GM21360 (cell line): ENCODE results near the gene VNN1.
"Not testable (repeated sequence)": the region's sequence is repeated elsewhere in the genome, so short reads cannot be mapped to it uniquely, and the experiment has no call there.

Experiments used
- ATAC-seq: cut with Tn5 transposase; IDR thresholded peaks from one replicate; pipeline ENCODE4 v1.9.1; 2021; ENCODE audit warnings: mild to moderate bottlenecking, moderate library complexity; ENCODE audit not compliant: unreplicated experiment

Gene VNN1

GRCh38 chr6:132675002-132675401, 38.9 kb downstream of the VNN1 start:
- ATAC-seq = no peak

GRCh38 chr6:132673376-132674094, 40.3 kb downstream of the VNN1 start:
- ATAC-seq = no peak

DNA sequence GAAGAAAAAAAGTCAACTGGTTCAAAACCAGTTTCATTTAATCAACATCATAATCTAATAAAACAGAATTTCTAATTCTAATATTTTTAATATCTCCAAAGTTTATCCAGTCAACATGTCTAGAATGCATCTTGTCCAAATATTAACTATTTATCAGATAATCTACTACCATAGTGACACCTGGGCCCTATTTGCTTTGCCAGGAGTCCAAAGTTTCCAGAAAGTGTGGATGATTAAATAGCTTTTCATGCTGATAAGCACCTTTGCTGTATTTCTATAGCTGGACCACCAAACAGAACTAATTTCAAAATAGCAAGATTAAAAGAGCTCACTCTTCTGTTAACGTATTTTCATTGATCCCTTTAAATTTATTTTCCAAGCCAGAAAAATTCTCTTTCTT, 42.6 kb downstream of the VNN1 start:
- no peak for ATAC-seq

DNA sequence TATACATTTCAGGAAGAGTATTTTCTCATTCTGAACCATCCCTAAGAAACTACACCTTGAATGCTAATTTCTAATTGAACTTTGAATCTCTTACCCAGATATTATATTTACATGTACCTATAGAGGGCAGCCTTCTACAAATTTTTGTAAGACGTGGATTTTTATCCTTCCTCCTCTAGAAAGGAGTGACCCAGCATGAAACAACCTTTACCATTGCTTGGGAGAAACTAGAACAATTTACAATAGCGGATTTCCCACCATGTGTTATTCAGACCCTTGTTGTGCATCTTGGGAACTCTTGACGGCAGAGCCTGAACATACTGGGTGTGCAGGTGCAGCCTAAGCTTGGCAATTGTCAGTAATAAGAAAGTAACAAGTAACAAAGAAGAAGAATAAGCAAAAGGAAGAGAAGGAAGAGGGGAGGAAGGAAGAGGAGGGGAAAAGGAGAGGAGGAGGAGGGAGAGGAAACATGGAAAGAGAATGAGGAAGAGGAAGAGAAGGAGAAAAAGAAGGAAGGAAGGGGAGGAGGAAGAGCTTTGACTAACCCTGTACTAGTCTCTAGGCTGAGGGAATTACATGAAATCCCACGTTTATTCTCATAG, 44.1 kb downstream of the VNN1 start:
- ATAC-seq = no peak

GRCh38 chr6:132666118-132666517, 47.7 kb downstream of the VNN1 start:
- ATAC-seq = no peak

DNA sequence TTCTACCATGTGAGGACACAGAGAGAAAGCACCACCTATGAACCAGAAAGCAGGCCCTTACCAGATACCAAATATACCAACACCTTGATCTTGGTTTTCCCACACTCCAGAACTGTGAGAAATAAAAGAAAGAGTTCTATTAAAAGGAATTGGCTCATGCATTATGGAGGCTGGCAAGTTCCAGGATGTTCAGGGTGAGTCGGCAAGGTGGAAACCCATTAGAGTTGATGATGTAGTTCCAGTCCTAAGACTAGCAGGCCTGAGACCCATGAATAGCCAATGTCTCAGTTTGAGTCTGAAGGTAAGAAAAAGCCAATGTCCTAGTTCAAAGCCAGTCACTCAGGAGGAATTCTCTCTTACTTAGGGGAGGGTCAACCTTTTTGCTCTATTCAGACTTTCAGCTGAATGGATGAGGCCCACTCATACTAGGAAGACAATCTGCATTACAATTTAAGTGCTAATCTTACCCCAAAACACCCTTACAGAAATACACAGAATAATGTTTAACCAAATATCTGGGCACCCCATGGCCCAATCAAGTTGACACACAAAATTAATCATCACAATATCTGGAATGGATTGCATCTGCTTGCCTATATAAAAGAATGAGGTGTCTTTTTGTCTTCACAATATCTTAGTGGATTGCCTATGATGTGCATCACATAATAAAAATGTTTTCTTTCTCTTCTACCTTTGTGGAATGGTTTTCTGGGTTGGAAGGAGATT, 49.4 kb downstream of the VNN1 start:
- ATAC-seq = no peak

GRCh38 chr6:132663661-132664060, 50.2 kb downstream of the VNN1 start:
- no peak for ATAC-seq

- ATAC-seq = no peak
These were observed 51.9 kb downstream of the VNN1 start for GRCh38 chr6:132661906-132662305.

DNA sequence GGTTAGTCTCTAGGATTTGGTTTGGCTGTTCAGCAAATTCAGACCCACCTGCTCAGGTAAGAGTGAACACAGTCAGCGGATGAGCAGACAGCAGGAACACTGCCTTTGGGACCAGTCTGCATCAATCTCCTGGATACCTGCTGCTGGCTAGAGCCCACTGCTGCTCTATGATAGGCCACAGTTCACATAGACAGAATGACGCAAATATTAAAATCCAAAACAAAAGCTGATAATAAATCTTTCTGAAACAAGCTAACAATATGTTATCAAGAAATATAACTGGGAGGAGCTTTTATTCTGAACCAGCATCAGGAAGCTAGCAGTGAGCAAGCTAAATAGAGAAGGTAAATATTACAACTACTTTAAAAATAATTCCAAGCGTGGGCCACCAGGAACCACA, 54.8 kb downstream of the VNN1 start, which contains the start of gene TAAR1:
Gene TAAR1, minus strand, starts transcription at position 101 of the 400 bp plus-strand sequence. CDS start 13,179 bp downstream, outside the sequence.
- ATAC-seq = no peak

- ATAC-seq = no peak
These were observed 62.8 kb downstream of the VNN1 start for GRCh38 chr6:132651062-132651461.

DNA sequence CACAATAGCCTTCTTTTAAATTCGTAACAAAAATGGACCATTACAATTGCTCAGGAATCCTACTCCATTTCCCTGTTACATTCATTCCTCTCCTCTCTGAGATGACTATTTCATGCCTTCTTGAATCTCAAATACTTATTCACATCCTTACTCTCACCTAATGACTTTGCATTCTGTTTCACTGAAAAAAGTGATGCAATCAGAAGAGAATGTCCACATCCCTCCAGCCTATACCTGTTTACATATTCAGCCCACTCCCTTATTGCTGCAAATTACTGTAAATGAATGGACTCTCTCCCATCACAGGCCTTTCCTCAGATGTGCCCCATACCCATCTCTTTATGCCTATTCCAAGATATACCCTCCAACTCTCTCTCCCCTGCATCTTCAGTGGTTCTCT, 63.4 kb downstream of the VNN1 start:
- no peak for ATAC-seq

- ATAC-seq = no peak
These were observed 65.0 kb downstream of the VNN1 start for GRCh38 chr6:132648828-132649227.

- peak; percentile 90 for ATAC-seq
These were observed 65.5 kb downstream of the VNN1 start for GRCh38 chr6:132648356-132648755.

DNA sequence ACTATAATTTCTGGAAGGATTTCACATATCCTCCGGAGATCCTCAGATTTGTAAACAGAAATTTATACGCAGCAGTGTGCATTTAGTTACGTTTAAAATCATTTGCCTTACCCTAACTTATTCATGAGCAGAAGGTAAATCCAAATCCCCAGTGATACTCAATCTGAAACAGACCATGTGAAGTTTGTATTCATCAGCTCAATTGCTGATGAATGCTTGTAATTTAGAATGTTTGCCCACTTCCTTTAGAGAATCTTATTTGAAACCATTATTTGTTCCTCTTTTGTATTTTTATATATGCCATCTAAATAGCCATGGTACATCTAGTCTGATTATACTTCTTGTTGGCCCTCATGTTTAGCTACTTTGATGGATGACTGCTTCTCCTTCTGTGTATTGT, 70.3 kb downstream of the VNN1 start:
- ATAC-seq = no peak

- not testable (repeated sequence) for ATAC-seq
These were observed 76.7 kb downstream of the VNN1 start for GRCh38 chr6:132637135-132637534.

DNA sequence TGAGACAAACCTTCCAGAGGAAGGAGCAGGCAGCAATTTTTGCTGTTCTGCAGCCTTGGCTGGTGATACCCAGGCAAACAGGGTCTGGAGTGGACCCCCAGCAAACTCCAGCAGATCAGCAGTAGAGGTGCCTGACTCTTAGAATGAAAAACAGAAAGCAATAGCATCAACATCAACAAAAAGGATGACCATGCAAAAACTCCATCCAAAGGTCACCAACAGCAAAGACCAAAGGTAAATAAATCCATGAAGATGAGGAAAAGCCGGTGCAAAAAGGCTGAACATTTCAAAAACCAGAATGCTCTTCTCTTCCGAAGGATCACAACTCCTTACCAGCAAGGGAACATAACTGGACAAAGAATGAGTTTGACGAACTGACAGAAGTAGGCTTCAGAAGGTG, 77.9 kb downstream of the VNN1 start:
- ATAC-seq = not testable (repeated sequence)

DNA sequence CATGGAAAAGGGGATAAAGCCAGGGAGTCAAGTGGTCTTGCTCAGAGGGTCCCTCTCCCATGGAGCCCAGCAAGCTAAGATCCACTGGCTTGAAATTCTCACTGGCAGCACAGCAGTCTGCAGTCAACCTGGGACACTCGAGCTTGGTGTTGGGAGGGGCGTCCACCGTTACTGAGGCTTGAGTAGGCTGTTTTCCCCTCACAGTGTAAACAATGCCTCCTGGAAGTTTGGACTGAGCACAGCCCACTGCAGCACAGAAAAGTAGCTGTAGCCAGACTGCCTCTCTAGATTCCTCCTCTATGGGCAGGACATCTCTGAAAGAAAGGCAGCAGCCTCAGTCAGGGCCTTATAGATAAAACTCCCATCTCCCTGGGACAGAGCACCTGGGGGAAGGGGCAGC, 78.6 kb downstream of the VNN1 start:
- ATAC-seq = not testable (repeated sequence)

DNA sequence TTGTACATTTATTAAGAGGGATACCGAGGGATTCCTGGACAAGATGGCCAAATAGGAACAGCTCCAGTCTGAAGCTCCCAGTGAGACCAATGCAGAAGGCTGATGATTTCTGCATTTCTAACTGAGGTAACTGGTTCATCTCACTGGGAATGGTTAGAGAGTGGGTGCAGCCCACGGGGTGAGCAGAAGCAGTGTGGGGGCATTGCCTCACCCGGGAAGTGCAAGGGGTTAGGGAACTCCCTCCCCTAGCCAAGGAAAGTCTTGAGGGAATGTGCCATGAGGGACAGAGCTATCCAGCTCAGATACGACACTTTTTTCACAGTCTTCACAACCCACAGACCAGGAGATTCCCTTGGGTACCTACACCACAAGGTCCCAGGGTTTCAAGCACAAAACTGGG, 79.1 kb downstream of the VNN1 start:
- no peak for ATAC-seq

DNA sequence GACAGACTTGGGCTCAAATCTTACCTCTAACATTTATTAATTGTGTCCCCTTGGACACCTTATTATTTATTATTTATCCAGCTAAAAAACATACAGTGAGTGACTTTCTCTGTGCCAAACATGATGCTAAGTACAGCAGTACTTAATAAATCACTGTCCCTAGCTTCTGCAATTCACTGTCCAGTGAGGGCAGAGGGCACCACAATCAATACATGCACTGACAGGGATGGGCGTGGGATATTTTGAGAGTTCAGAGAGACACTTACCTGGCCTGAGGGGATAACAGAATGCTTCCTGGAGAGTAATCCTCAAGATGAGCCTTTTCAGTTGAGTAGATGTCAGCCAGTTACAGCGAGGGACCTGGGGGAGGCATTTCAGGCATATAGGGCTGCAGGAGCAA, 80.5 kb downstream of the VNN1 start:
- no peak for ATAC-seq
